IPS DF 6.9 (cell line): ENCODE data around the gene CAPN10.
"Not testable (repeated sequence)": the region's sequence is repeated elsewhere in the genome, so short reads cannot be mapped to it uniquely, and the experiment has no call there.

Source experiments
- DNase-seq: peaks from one replicate; pipeline ENCODE4 v3.0.0-alpha.2; 2013; ENCODE audit warnings: low read depth, low spot score
- H3K27ac ChIP-seq: one replicate; pipeline ENCODE4 v1.5.1; 2013; ENCODE audit warnings: low read length, control low read depth
- H3K27me3 ChIP-seq: 2 replicates; pipeline ENCODE4 v1.6.1; 2013; ENCODE audit warnings: mild to moderate bottlenecking, low read length; ENCODE audit not compliant: control insufficient read depth, insufficient read depth
- H3K36me3 ChIP-seq: 2 replicates; pipeline ENCODE4 v1.6.1; 2013; ENCODE audit warnings: low read length; ENCODE audit not compliant: control insufficient read depth, insufficient read depth
- H3K4me1 ChIP-seq: 2 replicates; pipeline ENCODE4 v1.6.1; 2013; ENCODE audit warnings: low read length; ENCODE audit not compliant: control insufficient read depth, insufficient read depth
- H3K4me3 ChIP-seq: 2 replicates; pipeline ENCODE4 v1.5.1; 2013; ENCODE audit warnings: mild to moderate bottlenecking, low read length
- H3K9me3 ChIP-seq: 2 replicates; pipeline ENCODE4 v1.6.1; 2013; ENCODE audit warnings: low read length, inconsistent platforms; ENCODE audit not compliant: control insufficient read depth, insufficient read depth
- WGBS: extraction: QIAGEN DNeasy Blood & Tissue Kit; methylation state at CpG from one replicate; pipeline ENCODE4 v1.1.7; 2013; ENCODE audit warnings: mixed read lengths, missing lambda C conversion rate; ENCODE audit not compliant: insufficient read length, insufficient coverage; 5-methylcytosine and 5-hydroxymethylcytosine counted together

Gene CAPN10, protein sequence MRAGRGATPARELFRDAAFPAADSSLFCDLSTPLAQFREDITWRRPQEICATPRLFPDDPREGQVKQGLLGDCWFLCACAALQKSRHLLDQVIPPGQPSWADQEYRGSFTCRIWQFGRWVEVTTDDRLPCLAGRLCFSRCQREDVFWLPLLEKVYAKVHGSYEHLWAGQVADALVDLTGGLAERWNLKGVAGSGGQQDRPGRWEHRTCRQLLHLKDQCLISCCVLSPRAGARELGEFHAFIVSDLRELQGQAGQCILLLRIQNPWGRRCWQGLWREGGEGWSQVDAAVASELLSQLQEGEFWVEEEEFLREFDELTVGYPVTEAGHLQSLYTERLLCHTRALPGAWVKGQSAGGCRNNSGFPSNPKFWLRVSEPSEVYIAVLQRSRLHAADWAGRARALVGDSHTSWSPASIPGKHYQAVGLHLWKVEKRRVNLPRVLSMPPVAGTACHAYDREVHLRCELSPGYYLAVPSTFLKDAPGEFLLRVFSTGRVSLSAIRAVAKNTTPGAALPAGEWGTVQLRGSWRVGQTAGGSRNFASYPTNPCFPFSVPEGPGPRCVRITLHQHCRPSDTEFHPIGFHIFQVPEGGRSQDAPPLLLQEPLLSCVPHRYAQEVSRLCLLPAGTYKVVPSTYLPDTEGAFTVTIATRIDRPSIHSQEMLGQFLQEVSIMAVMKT

DNA sequence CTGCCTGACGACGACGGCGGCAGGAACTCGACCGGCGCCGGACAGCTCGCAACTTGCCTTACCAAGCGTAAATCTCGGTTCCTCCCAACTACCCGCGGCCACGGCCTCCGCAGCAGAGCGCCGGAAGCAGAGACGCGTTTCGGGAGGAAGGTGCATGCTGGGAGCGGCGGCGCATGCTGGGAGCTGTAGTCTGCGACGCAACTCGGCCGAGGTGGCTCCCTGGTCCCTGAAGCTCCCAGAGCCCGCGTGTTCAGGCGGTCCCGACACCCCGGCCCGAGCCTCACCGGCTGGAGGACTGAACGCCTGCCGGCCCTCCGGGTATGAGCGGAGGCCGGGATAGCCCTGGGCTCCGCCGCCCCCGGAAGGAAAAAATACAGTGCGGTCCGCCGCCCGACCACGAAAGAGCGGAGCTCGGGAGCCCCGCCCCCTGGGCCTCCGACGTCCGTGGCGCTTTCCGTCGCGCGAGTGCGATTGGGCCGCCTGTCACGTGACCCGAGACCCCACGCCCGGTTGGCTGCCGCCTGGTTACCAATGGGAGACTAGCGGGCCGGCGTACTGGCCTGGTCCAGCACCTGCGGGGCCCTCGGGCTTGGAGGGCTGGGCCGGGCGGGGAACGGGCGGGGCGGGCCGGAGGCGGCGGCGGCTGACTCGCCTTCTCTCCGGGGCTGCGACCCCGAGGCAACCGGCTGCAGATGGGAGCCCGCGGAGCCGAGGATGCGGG, at the start of gene CAPN10:
Gene CAPN10, plus strand, starts transcription at position 537 of the 721 bp plus-strand sequence. Its CDS starts 178 bp downstream, at position 715.
- Histone ChIP-seq H3K27me3 (no peaks in the 10 kb centered on the region), H3K4me1 (peaks cover 8% of the 10 kb centered on the region), H3K27ac (no peak within 1 kb of the TSS), H3K36me3 (peaks cover 3% of the 10 kb centered on the region; the same call in 1 of the 2 replicates), H3K4me3 (peak within 1 kb of the TSS; percentile 96), H3K9me3 (no peaks in the 10 kb centered on the region)
- DNase-seq = peak; percentile 80
- WGBS = no CpG with 5 or more reads among the region's 88 CpGs

DNA sequence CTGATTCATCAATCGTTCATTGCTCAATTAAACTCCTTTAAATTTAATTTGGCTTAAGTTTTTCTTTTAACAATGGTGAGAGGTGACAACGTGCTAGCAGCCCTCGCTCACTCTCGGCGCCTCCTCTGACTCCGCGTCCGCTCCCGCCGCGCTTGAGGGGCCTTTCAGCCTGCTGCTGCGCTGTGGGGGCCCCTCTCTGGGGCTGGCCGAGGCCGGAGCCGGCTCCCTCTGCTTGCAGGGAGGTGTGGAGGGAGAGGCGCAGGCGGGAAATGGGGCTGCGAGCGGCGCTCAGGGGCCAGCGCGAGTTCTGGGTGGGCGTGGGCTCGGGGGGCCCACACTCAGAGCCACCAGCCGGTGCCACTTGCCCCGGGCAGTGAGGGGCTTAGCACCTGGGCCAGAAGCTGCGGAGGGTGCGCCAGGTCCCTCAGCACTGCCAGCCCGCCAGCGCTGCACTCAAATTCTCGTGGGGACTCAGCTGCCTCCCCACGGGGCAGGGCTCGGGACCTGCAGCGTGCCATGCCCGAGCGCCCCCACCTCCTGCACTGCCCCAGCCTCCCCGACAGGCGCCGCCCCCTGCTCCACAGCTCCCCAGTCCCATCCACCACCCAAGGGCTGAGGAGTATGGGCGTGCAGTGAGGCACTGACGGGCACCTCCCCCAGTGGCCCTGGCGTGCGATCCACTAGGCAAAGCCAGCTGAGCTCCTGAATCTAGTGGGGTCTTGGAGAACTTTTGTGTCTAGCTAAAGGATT, 48.3 kb upstream of the CAPN10 start:
- no peak overlapping the region for H3K4me3 ChIP-seq
- H3K27me3 ChIP-seq = no peaks in the 10 kb centered on the region
- DNase-seq = no peak
- WGBS = no CpG with 5 or more reads among the region's 43 CpGs
- no peaks in the 10 kb centered on the region; the same call in 1 of the 2 replicates for H3K36me3 ChIP-seq
- no peak overlapping the region for H3K27ac ChIP-seq
- H3K9me3 ChIP-seq = no peaks in the 10 kb centered on the region
- H3K4me1 ChIP-seq = peaks cover 2% of the 10 kb centered on the region; the same call in 1 of the 2 replicates

DNA sequence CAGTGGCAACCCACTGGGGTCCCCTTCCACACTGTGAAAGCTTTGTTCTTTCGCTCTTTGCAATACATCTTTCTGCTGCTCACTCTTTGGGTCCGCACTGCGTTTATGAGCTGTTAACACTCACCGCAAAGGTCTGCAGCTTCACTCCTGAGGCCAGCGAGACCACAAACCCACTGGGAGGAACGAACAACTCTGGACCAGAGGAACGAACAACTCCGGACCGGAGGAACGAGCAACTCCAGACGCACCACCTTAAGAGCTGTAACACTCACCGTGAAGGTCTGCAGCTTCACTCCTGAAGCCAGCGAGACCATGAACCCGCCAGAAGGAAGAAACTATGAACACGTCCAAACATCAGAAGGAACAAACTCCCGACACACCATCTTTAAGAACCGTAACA, 47.4 kb upstream of the CAPN10 start:
- not testable (repeated sequence) for H3K9me3 ChIP-seq

DNA sequence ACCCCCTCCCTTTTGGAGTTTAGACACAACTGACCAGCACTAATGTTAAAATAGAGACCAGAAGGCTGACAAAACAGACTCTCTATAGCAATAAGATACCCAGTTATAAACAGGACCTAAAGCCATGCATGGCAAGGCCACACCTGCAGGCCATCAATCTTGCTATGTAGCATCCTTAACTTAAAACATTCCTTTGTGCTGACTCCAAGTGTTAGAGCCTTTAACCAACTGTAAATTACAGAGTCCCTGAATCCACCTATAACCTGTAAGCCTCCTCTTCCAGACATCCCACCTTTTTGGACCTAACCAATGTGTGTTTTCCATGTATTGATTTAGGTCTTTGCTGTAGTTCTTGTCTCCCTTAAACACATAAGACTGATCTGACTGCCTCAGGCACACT, 46.6 kb upstream of the CAPN10 start:
- DNase-seq = no peak
- no peaks in the 10 kb centered on the region for H3K27me3 ChIP-seq

More for the DNA sequence above, 47.4 kb upstream of the CAPN10 start:
- DNase-seq, H3K4me1 ChIP-seq, H3K4me3 ChIP-seq, H3K27ac ChIP-seq, H3K36me3 ChIP-seq, H3K27me3 ChIP-seq: not testable (repeated sequence)
- WGBS = no CpG with 5 or more reads among the region's 17 CpGs

GRCh38 chr2:240551288-240551687, 35.2 kb upstream of the CAPN10 start:
- peaks cover 2% of the 10 kb centered on the region for H3K9me3 ChIP-seq
- no peak overlapping the region for H3K27ac ChIP-seq
- H3K27me3 ChIP-seq = no peaks in the 10 kb centered on the region
- no peak overlapping the region for H3K4me3 ChIP-seq
- no CpG with 5 or more reads among the region's 4 CpGs for WGBS
- DNase-seq = no peak
- H3K36me3 ChIP-seq = no peaks in the 10 kb centered on the region
- H3K4me1 ChIP-seq = no peaks in the 10 kb centered on the region

More for the DNA sequence above, 46.6 kb upstream of the CAPN10 start:
- Histone ChIP-seq H3K27ac (no peak overlapping the region), H3K9me3 (no peaks in the 10 kb centered on the region), H3K4me3 (no peak overlapping the region), H3K36me3 (no peaks in the 10 kb centered on the region; the same call in 1 of the 2 replicates), H3K4me1 (peaks cover 2% of the 10 kb centered on the region; the same call in 1 of the 2 replicates)

- H3K36me3 ChIP-seq = no peaks in the 10 kb centered on the region
- no peaks in the 10 kb centered on the region for H3K27me3 ChIP-seq
- no CpG with 5 or more reads among the region's 1 CpG for WGBS
- no peak overlapping the region for H3K4me3 ChIP-seq
- no peak overlapping the region for H3K27ac ChIP-seq
- no peaks in the 10 kb centered on the region for H3K4me1 ChIP-seq
- DNase-seq = no peak
- H3K9me3 ChIP-seq = peaks cover 2% of the 10 kb centered on the region
Observed at GRCh38 chr2:240551811-240552210, 34.7 kb upstream of the CAPN10 start.

- no peaks in the 10 kb centered on the region; the same call in 1 of the 2 replicates for H3K4me1 ChIP-seq
- H3K36me3 ChIP-seq = no peaks in the 10 kb centered on the region
- DNase-seq = no peak
- H3K27ac ChIP-seq = no peak overlapping the region
- H3K27me3 ChIP-seq = no peaks in the 10 kb centered on the region
- no CpG with 5 or more reads among the region's 7 CpGs for WGBS
- H3K9me3 ChIP-seq = peaks cover 2% of the 10 kb centered on the region
- H3K4me3 ChIP-seq = no peak overlapping the region
Observed at GRCh38 chr2:240553956-240554480, 32.5 kb upstream of the CAPN10 start.

DNA sequence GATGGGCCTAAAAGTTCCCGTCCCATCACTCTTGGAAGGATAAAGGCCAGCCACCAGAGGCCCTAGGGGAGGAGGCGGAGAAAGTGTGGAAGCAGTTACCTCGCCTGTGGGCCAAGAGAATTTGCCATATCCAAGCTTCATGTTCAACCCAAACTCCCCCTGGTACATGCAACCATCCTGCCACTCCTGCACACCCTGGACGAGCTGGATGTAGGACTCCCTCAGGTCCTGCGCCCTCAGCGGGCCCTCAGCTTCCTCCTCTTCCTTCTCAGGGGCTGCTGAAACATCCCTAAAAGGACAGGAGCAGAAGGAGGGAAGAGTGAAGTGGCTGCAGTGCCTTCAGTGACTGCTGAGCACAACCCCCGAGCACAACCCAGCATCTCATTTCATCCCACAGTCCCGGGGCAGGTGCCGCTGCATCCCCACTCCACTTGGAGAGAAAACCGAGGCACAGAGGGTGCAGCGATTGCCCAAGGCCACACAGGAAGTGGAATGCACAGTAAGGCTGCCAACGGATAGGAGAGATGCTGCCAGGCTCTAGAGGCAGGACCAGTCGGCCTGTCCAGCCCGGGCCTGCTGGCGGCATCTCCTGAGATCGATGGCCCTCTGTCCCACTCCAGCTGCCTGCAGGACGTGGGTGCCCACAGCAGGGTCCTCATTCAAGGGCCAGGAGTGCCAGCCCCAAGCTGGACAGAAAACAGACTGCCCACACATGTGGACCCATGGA, 31.6 kb upstream of the CAPN10 start:
- DNase-seq = no peak
- H3K27me3 ChIP-seq = no peaks in the 10 kb centered on the region; the same call in 1 of the 2 replicates
- no peaks in the 10 kb centered on the region for H3K36me3 ChIP-seq
- H3K9me3 ChIP-seq = peaks cover 2% of the 10 kb centered on the region
- WGBS = no CpG with 5 or more reads among the region's 17 CpGs
- no peak overlapping the region for H3K4me3 ChIP-seq
- no peak overlapping the region for H3K27ac ChIP-seq
- H3K4me1 ChIP-seq = no peaks in the 10 kb centered on the region; the same call in 1 of the 2 replicates

- no peaks in the 10 kb centered on the region; the same call in 1 of the 2 replicates for H3K4me1 ChIP-seq
- H3K27ac ChIP-seq = no peak overlapping the region
- H3K36me3 ChIP-seq = no peaks in the 10 kb centered on the region
- peaks cover 2% of the 10 kb centered on the region for H3K9me3 ChIP-seq
- no peak for DNase-seq
- no CpG with 5 or more reads among the region's 16 CpGs for WGBS
- H3K4me3 ChIP-seq = no peak overlapping the region
- H3K27me3 ChIP-seq = no peaks in the 10 kb centered on the region; the same call in 1 of the 2 replicates
Observed at GRCh38 chr2:240555541-240556250, 30.8 kb upstream of the CAPN10 start.
